Fibroblast of lung (primary cell): ENCODE results near the gene FZR1.

ENCODE experiments used
- CTCF ChIP-seq, 2 donors: IDR thresholded peaks in 1 of 2; conservative IDR thresholded peaks in 1 of 2; 1 replicate in 1 of 2; 2 replicates in 1 of 2; pipeline ENCODE4 v1.5.1; 2011 to 2012; ENCODE audit warnings: low read length in 2 of 2, control low read depth in 1 of 2, inconsistent platforms in 1 of 2, low read depth in 1 of 2, mild to moderate bottlenecking in 1 of 2
- EZH2 ChIP-seq: IDR thresholded peaks from 2 replicates; pipeline ENCODE4 v1.5.1; 2012; ENCODE audit warnings: low read length, control low read depth, mild to moderate bottlenecking; ENCODE audit errors: missing control alignments

- TF ChIP-seq CTCF (conservative IDR thresholded peaks at IDR 0.05 in 1 of 2, IDR thresholded peaks at IDR 0.05 in 1 of 2; ENCODE audit: low read depth in 1 of 2, low read length in 2 of 2), result no peak
- TF ChIP-seq EZH2, result no peak
These were observed 49.7 kb downstream of the FZR1 start for GRCh38 chr19:3555653-3556422.
